ENCODE measurements around the gene GZMM.

DNA sequence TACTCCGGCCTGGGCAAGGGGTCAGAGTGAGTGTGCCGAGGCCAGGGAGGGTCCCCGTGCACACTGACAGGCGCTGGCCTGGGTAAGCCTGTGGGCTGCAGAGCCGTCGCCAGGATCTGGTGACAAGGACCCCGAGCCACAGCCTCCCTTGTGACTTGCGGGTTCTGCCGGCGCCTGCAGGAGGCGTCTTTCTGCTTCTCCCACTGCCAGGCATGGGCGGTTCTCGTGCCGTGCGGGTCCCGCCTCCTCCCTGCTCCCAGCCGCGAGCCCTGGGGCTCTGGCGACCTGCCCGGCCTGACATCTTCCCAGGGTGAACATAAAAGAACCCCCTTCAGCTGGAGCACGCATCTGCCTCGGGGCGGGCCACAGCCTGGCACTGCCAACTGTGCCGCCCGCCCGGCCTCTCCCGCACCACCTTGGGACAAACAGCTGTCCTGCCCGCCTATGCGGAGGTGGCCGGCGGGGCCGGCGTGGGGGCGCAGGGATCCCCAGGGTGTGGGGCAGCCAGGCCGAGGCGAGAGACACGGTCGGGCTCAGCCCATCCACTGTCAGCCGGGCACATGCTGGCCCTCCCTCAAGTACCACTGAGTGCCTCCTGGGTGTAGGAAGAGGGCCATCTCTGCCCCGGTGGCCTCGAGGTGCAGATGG lies 44.4 kb downstream of the GZMM start:
- TF ChIP-seq POLR2AphosphoS5 (IDR thresholded peaks at IDR 0.05; ENCODE audit: low read depth, low read length) (no peak), POLR2A (IDR thresholded peaks at IDR 0.05; ENCODE audit: low read depth, low read length) (no peak), TAF1 (IDR thresholded peaks at IDR 0.05; ENCODE audit: borderline replicate concordance, low read depth, low read length) (no peak)
